GM03348 (cell line): ENCODE results near the gene ANXA6.

Experiments
- DNase-seq: peaks from one replicate; pipeline ENCODE4 v3.0.0; 2012; ENCODE audit warnings: low spot score

ANXA6 gene

DNA sequence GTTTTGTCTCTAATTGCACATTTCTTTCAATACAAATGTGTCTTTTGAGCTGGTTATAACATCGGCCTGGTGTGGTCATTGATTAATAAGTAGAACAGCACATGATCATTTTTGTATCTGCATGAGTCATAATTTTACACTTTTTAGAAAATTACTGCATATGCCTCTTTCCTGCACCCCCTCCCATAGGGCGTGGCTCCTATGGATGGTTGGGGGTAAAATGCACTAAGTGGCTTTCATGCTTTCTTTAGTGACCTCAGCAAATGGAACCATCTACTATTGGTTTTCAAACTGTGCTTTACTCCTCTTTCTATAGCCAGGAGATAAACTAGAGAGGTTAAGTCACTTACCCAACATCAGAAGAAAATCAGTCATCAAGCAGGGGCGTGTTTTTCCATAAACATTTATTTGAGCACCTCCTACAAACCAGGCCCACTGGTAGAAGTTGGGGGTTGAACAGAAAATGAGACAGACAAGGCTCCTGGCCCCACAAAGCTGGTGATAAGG lies 3.8 kb downstream of the ANXA6 start:
- no peak for DNase-seq

DNA sequence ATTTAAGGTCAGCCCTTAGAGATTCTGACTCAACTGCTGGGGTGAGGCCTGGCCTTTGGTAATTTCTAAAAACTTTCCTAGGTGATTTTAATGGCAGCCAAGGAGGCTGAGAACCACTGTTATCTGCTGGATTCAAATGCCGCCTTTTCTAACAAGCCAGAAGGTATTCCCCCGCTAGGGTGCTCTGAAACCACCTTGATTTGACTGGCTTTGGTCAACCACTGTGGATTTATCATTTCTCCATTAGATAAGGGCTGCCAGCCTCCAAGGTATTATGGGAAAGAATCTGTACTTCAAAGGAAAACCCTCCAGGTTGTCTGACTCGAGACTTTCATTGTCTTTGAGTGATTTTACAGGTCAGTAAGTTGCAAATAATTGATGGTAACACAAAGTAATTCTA lies 4.3 kb downstream of the ANXA6 start:
- no peak for DNase-seq

DNA sequence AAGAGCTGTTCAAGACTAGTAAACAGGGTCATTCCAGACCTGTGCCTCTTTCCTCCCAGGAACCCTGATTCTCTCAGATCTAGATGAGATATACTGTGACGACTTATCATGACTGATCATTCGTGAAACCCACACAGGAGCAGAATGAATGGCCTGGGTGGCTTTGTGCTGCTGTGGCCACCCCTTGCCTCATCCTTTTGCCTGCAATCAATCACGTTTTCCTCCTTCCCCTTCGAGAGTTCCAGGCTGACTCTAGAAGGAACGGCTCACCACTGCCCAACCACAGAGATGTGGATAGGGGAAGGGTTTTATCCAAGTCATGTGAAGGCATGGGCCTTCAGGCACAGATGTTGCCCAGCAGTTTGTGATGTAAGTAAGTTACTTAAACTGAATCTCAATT lies 5.8 kb downstream of the ANXA6 start:
- peak; percentile 72 for DNase-seq

DNA sequence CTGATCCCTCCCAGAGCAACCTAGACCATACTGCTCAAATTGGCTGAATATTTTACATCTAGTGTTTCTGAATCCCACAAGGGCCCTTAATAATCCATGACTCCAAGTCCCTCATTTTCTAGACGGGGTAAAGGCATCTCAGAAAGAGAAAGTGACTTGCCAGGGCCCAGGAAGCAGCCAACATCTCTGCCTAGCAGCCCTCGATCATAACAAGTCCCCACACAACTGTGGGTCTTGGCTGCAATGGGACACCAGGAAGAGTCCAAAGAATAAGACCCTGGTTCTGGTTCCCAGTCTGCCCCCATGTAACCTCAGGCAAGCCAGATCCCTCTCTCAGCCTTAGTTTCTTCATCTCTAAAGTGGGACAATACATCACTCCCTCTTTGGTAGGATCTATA lies 6.3 kb downstream of the ANXA6 start:
- DNase-seq = no peak

DNA sequence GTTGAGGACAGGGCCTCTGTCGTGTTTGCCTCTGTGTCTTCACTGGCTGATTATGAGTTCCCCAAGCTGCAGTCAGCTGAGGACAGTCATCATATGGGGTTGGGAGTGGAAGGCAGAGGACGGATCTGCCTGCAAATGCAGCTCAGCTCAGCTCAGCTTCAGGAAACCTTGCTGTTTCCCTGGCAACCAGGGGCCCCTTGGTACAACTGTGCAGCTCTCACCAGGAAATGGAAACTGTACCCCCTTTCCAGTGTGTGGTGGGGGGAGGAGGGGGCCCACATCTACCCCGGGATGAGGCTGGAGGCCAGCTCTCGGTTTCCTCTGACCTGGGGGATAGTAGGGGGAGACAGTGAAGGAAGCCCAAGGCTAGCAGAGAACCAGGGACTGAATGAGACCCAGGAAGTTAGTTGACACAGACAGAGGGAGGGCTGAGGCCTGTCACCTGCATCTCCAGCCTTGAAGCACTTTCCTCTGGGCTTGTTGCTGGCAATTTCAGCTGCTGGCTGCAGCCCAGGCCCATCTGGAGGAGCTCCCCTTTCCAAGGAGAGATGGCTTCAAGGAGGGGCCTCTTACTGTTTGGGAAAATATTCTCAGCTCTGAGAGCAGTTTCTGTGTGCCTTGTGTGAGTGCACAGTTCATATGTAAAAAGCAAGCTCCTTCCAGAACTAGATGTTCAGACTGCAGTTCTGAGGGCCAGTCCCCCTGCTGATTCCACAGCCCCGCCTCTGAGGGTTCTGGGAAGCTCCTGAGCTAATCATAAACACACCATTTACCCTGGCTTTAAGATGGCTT lies 6.9 kb downstream of the ANXA6 start:
- peak; percentile 60 for DNase-seq

DNA sequence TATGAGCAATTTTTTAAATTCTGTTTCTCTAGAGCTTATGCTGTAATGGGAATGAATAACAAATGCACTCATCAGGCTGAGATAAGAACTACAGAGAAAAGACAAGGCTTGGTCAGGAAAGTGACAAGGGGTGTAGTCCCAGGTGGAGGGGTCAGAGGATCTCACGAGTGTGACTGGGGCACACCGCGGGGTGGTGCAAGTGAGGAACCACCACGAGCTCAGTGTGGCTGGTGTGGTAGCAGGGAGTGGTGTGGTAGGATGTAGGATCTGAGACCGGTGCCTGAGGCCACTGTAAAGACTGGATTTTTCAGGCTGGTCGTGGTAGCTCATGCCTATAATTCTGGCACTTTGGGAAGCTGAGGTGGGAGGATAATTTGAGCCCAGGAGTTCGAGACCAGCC lies 9.0 kb downstream of the ANXA6 start:
- DNase-seq = no peak

DNA sequence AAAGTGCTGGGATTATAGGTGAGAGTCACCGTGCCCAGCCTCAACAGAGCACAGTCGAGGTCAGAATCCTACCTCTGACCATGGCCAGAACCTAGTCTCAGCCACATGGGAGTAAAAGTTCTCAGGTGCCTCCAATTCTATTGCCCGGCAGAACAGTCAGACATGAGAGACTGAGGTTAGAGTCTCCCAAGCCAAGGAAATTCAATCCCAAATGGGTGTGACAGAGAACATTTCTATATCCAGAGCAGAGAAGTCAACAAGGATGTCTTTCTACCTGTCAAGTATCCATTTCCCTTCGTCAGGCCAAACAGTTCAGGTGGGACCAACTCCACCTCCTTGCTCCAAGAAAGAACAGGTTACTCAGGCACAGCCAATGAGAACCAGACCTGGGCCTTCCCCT lies 10.5 kb downstream of the ANXA6 start:
- DNase-seq = no peak

DNA sequence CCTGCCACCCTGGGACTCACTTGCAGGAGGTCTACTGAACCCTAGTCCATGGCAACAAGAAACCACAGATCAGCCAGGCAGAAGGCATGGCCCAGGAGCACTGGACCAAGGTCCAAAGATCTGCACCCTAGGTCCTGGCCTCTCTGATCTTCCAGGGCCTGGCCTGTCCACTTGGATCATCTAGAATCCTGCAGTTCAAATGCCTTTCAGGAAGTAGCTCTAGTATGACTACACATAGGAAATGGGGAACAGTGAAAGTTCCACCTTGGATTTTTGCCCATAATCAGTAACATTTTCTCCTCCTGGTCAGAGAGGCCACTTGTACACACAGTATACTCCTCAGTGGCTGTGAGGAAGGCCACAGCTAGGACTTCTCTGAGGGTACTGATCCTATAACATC lies 11.5 kb downstream of the ANXA6 start:
- no peak for DNase-seq

DNA sequence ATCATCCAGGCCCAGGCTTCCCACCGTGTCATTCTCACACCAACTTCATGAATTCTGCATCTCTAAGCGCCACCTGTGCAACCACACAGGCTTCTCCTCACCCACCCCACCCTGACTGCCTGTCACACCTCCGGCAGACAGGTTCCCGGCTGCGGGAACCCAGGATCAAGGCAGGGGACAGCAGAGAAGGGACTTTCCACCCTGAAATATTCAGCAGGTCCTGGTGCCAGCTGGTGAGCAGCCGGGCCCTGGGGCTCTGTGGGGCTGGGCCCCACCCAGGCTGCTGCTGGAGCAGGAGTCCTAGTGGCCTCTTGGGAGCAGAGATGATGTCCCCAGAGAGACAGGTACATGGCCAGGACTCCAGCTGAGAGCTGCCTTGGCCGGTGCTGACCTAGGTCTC lies 12.7 kb downstream of the ANXA6 start:
- no peak for DNase-seq

DNA sequence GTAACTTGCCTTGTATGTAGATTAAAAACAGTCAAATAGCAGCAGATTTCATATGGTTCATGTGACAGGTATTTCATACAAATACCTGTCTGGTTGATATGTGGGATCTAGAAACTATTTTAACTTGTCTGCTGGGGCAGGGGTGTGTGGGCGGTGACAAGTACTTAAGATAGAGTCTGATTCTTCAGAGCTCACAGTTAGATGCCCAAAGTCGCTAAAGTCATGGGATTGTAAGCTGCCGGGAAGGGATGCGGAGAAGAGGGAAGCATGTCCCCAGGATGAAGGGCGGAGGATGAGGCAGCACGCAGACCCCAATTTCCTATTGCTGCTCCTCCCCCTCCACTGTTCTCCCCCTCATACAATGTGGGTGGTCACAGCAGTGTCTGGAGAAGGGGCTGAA lies 13.3 kb downstream of the ANXA6 start:
- no peak for DNase-seq

DNA sequence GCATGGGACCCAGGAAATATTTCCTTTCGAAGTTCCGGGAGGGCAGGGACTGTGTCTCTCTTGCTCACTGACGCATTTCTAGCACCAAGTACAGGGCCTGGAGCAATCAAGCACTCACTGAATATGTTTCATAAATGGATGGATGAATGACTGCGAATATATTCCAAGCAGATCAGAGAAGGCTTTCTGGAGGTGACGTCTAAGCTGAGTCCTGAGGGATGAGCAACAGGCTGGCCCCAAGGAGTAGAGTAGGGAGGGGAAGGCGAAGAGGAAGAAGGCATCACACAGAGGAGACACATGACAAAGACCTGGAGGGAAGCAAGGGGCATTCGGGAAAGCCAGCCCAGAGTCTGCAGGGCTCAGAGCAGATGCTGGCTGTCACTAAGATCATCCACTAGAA lies 13.9 kb downstream of the ANXA6 start:
- no peak for DNase-seq

DNA sequence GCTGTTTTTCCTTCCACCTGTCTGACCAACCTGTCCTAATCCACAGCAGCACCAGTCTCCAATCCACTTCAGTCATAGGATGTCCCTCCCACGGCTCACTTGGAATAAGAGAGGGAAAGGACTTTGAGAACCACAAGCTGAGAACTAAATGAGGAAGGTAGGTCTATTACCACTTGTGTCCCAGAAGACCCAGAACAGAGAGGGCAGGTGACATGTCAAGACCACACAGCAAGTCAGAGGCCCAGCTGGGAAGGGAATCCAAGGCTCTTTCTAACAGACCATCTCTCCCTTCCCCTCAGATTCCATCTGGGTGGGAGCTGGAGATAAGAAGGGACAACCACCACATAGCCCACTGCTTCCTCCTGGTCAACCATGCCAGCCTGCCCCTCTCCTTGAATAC lies 14.6 kb downstream of the ANXA6 start:
- DNase-seq = no peak

DNA sequence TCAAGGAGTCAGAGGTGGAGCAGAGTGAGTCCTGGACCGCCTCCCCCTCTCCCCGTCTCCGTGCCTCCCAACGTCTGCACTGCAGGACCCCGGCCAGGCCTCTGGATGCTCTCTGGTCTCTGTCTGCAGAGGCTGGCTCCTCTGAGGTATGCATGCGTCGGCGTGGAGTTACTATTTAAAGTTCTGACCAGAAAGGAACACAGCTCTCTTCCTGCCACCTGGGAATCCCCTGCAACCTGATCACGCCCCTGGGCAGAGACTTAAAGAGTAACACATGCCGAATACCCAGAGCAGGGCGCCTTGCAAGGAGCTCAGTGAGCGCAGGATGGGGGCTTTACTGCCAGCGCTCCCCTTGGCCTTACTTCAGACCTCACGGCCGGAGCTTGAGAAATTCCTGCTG lies 16.0 kb downstream of the ANXA6 start:
- DNase-seq = peak; percentile 38

DNA sequence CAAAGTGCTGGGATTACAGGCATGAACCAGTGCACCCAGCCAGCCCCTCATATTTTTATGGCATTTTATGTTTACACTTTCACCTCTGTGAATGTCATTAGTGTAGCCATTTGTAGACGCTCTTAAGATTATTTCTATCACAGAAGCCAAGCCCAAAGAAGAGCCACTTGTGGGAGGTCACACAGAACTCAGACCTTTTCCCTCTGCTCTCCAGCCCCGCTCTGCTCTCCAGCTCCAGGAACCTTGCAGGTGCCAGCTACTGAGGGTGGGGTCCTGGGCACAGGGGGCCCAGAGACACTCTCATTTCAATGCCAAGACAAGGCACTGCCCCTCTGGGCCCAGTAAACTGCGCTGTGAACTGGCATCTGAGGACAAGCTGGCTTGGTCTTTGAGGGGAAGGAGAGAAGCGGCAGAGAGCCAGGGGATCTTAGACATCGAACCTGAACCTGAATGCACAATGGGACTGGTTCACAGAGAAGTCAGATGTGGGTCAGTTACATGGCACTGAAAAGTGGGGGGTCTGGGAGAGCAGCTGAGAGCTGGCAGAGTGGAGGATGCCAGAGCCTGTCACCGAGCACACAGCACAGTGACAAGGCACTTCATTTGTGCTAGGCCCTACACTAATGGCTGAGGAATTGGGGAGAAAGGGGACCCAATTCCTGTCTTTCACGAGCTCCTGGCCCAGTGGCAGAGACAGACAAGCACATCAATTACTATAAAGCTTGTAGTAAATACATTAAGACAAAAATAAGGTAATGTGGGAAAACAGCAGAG lies 16.7 kb downstream of the ANXA6 start:
- DNase-seq = no peak

DNA sequence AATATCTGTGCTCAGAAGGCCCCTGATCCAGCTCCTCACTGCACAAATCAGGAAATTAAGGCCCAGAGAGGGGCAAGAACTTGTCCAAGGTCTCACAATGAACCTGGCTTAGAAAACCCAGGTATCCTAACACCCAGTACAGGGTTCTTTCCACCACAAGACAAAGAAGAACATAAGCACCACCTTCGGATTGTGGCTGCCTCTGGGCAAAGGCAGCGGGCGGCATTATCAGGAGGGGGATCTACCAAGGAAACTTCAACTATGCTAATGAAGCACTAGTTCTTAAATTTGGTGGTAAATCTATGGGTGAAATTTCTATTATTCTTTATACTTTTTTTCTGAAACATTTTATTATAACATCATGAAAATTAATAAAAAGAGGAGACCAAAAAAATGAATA lies 17.9 kb downstream of the ANXA6 start:
- DNase-seq = no peak

DNA sequence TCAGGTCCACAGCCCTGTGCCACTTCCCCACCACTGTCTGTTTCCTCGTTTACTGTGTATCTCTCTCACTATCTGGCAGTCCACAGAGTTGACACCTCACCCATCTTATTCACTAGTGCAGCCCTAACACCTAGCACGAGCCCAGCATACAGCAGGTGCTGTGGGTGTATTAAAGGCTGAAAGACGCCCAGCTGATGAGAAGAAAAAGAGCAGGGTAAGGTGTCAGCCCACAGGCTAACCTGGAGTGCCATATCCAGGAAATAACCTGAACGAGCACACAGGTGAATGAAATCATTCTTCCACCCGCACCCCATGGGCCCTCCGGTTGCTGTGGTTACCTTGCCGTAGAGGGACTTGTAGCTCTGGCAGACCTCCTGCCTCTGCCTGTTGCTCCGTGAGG lies 18.6 kb downstream of the ANXA6 start:
- no peak for DNase-seq

DNA sequence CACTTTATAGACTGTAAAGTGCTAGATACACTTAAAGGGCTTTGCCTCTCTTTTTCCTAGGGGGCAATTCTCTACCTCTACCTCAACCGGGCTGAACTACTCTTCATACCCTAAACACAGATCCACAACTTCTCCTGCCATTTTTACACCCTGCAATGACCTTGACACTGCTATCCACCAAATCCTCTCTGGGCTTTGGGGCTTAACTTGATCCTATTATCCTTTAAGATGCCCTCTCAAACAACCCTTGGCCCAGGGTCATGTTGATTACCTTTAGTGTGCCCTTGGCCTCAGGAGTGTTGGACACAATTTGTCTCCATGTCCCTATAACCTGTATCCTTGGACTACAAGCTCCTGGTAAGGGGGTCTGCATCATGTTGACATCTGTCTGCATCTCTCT lies 19.5 kb downstream of the ANXA6 start:
- DNase-seq = no peak

DNA sequence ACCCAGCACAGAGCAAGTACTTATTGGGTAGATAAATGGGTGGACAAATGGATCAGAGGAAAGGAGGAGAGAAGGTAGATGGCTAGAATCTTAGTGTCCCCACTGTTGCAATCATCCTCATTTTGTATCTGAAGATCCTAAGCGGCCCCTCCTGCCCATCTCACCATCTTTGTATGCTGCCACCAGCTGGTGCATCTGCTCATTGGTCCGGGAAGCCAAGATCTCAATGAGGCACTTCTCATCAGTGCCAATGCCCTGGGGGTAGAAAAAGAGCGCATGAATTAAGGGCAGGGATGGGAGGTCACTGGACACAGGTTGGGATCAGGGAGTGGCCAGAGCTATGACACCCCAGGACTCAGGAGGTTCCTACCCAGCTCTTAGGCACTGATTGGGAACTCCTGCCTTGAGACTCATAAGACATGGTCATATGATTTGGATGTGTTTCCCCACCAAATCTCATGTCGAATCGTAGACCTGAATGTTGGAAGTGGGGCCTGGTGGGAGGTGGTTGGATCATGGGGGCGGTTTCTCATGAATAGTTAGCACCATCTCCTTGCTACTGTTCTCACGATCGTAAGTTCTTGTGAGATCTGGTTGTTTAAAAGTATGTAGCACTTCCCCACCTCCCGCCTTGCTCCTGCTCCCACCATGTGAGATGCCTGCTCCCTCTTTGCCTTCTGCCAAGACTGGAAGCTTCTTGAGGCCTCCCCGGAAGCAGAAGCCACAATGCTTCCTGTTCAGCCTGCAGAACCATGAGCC lies 20.3 kb downstream of the ANXA6 start:
- DNase-seq = no peak

DNA sequence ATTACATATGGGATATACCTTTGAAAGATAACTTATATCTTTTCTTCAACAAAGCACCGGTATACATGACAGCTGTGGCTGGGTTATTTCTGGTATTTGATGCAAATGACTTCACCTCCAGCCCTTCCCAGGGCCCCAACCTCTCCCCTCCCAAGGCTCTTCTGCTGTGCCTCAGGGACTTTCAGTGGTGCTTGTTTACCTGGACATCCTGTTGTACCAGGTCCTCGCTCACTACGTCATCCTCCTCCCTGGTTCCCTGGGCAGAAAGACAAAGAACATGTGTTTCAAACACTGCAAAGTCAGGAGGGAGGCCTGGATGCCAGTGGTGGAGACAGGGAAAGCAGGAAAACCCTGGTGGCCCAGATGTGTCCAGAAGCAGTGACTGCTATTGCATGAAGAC lies 23.4 kb downstream of the ANXA6 start:
- no peak for DNase-seq

DNA sequence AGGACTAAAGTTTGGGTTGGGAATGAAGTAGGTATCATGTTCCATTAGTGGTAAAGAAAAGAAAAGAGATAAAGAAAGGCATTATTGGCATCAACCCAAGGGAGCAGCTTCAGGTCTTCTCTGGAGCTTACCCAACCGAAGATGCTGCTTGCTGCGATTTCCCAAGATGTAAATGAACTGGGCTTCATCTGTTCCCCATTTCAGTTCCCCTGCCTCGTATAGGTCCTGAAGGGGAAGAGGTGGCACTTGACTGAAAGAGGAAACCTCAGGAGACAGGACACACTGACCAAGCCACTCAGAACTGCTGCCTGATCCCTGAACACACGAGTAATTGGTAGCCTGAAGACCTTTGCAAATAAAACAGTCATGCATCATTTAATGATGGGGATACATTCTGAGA lies 24.6 kb downstream of the ANXA6 start:
- DNase-seq = no peak

DNA sequence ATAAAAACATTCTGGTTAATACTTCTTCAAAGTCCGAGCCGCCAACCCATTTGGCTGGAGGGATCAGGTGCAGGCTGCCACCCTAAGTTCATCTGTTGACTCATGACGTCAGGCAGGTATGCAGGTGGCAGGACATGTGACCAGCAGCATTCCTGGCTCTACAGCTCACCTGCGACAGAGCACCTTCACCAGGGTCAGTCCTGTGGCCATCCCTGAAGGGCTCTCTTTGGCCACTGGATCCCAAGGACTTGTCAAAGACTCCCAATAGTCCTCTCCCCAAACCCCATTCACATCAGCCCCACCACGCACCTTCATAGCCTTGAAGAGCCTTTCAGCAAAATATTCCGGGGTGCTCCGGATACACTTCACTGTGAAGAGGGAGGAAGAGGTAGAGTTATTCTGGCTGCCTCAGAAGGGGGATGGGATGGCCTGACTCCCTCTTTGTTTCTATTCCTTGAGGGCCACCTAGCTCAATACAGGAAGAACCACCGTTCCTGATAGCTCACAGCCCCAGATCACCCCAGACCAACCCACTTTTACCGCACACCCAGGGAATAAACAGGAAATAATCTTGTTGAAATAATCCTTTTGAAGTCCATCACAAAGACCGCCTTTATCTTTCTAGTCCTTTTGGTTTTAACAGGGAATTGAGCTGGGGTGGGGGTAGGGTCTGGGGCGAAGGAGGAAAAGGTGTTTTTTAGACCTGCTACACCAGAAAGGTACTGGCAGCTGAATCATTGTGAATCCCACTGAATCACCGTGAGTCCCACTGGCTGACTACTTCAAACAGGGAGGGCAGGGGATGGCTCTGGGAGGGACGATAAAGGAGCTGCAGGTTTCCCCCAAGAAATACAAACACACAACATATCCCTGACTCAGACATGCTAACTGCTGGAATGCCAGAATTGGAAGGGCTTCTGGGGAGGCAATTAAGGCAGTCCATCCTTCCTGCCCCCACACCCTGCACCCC lies 26.4 kb downstream of the ANXA6 start:
- DNase-seq = no peak
